ENCODE data around the gene LDLRAD4.

Gene LDLRAD4

DNA sequence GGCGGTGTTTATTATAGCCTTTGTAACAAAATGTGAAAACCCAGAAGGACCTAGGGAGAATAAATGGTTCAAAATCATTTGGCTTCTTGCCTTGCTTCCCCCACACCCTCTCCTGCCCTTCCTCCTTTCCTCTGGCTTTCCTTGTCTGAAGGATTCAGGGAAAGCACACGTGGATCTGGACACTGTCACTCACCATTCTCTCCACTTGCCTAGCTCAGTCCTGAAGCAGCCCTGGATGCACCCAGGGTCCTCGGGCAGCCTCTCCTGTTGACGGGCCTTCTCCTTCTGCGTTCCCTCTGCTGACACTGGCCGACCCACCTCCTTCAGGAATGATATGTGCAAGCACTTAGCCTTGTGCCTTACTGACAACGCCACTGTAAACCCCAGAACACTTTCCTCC lies 439.4 kb downstream of the LDLRAD4 start:
- WGBS, 2 donors (ENCODE audit: extremely low coverage in 2 of 2, insufficient read length in 2 of 2, insufficient replicate concordance in 1 of 2), result no CpG with 5 or more reads among the region's 7 CpGs
- H3K23ac ChIP-seq (ENCODE audit: low read depth, low read length, poor library complexity), result no peak overlapping the region
- no peaks in the 10 kb centered on the region for H3K79me1 ChIP-seq (ENCODE audit: low read depth, low read length)
- H2BK12ac ChIP-seq (ENCODE audit: low read length), result no peak overlapping the region
- no peak overlapping the region for H4K8ac ChIP-seq (ENCODE audit: low read depth, low read length)
- no peak overlapping the region for H2AFZ ChIP-seq (ENCODE audit: low read length)
- H2BK15ac ChIP-seq (ENCODE audit: low read length), result no peak overlapping the region
- H3K4me2 ChIP-seq (ENCODE audit: insufficient read depth, low read length, poor library complexity, severe bottlenecking), result no peak overlapping the region
- H3K4me3 ChIP-seq (ENCODE audit: low read length in 2 of 2), result no peak overlapping the region
- no peaks in the 10 kb centered on the region for H3K9me3 ChIP-seq (replicated peaks in 1 of 2; ENCODE audit: control insufficient read depth in 2 of 2, insufficient read depth in 1 of 2, low read depth in 1 of 2, low read length in 2 of 2)
- H3K18ac ChIP-seq (ENCODE audit: low read length), result peak overlapping the region; percentile 69
- H3K36me3 ChIP-seq (replicated peaks in 1 of 2; ENCODE audit: control insufficient read depth in 2 of 2, insufficient read depth in 2 of 2, low read length in 2 of 2), result no peaks in the 10 kb centered on the region
- no peak overlapping the region for H2BK5ac ChIP-seq (ENCODE audit: low read length)
- no peak overlapping the region for H4K91ac ChIP-seq (ENCODE audit: low read depth, low read length, poor library complexity)
- no peak overlapping the region for H2AK5ac ChIP-seq (ENCODE audit: low read depth, low read length)
- DNase-seq (ENCODE audit: low spot score), result no peak
- no peak overlapping the region for H3K27ac ChIP-seq (replicated peaks; ENCODE audit: low read length)
- H3K4me1 ChIP-seq (ENCODE audit: control insufficient read depth in 2 of 2, insufficient read depth in 1 of 2, low read depth in 1 of 2, low read length in 2 of 2), result peaks cover 7 to 19% of the 10 kb centered on the region in 2 donors
- H3K9ac ChIP-seq (ENCODE audit: low read depth, low read length, poor library complexity), result no peak overlapping the region
- H3K4ac ChIP-seq (ENCODE audit: low read length), result no peak overlapping the region
- no peak overlapping the region for H2BK120ac ChIP-seq (ENCODE audit: low read depth, low read length)
- H3K27me3 ChIP-seq (ENCODE audit: control insufficient read depth in 3 of 3, insufficient read depth in 3 of 3, low read depth in 1 of 3, low read length in 3 of 3), result no peaks in the 10 kb centered on the region
- H3K14ac ChIP-seq (ENCODE audit: low read length), result no peak overlapping the region

GRCh38 chr18:13658436-13659204 lies 440.1 kb downstream of the LDLRAD4 start:
- Histone ChIP-seq H4K91ac (ENCODE audit: low read depth, low read length, poor library complexity) (no peak overlapping the region), H3K4me1 (ENCODE audit: control insufficient read depth in 2 of 2, insufficient read depth in 1 of 2, low read depth in 1 of 2, low read length in 2 of 2) (peaks cover 6 to 19% of the 10 kb centered on the region in 2 donors), H3K14ac (ENCODE audit: low read length) (no peak overlapping the region), H2BK12ac (ENCODE audit: low read length) (no peak overlapping the region), H2BK120ac (ENCODE audit: low read depth, low read length) (no peak overlapping the region), H2BK5ac (ENCODE audit: low read length) (no peak overlapping the region), H3K79me1 (ENCODE audit: low read depth, low read length) (no peaks in the 10 kb centered on the region), H3K27ac (replicated peaks; ENCODE audit: low read length) (no peak overlapping the region), H3K23ac (ENCODE audit: low read depth, low read length, poor library complexity) (no peak overlapping the region), H3K27me3 (ENCODE audit: control insufficient read depth in 3 of 3, insufficient read depth in 3 of 3, low read depth in 1 of 3, low read length in 3 of 3) (no peaks in the 10 kb centered on the region), H3K36me3 (replicated peaks in 1 of 2; ENCODE audit: control insufficient read depth in 2 of 2, insufficient read depth in 2 of 2, low read length in 2 of 2) (peaks cover 0 to 3% of the 10 kb centered on the region in 2 donors), H2AFZ (ENCODE audit: low read length) (no peak overlapping the region), H3K4me3 (ENCODE audit: low read length in 2 of 2) (no peak overlapping the region), H3K18ac (ENCODE audit: low read length) (no peak overlapping the region), H3K9me3 (replicated peaks in 1 of 2; ENCODE audit: control insufficient read depth in 2 of 2, insufficient read depth in 1 of 2, low read depth in 1 of 2, low read length in 2 of 2) (no peaks in the 10 kb centered on the region), H3K4ac (ENCODE audit: low read length) (no peak overlapping the region), H3K9ac (ENCODE audit: low read depth, low read length, poor library complexity) (no peak overlapping the region), H2AK5ac (ENCODE audit: low read depth, low read length) (no peak overlapping the region), H4K8ac (ENCODE audit: low read depth, low read length) (no peak overlapping the region), H2BK15ac (ENCODE audit: low read length) (no peak overlapping the region), H3K4me2 (ENCODE audit: insufficient read depth, low read length, poor library complexity, severe bottlenecking) (no peak overlapping the region)
- no CpG with 5 or more reads among the region's 8 CpGs for WGBS, 2 donors (ENCODE audit: extremely low coverage in 2 of 2, insufficient read length in 2 of 2, insufficient replicate concordance in 1 of 2)
- no peak for DNase-seq (ENCODE audit: low spot score)

DNA sequence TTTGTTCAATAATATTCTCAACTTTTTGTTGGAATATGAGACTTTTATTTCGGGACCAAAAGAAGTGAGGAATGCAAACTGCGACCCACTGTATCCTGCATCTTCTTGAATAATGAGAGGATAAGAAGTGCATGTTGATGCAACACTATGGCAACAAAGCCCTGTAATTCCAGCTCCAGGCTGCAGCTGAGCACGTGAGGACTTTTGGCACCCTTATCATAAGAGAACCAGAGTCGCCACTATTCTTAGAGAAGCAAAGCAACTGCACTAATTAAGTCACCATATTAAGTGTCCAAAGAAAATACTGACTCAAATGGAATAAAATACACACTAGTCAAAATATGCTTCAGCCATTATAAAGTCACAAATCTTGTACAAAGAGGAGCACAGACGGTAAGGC lies 441.9 kb downstream of the LDLRAD4 start:
- Histone ChIP-seq H2BK120ac (ENCODE audit: low read depth, low read length) (no peak overlapping the region), H3K9me3 (replicated peaks in 1 of 2; ENCODE audit: control insufficient read depth in 2 of 2, insufficient read depth in 1 of 2, low read depth in 1 of 2, low read length in 2 of 2) (no peaks in the 10 kb centered on the region), H2AK5ac (ENCODE audit: low read depth, low read length) (no peak overlapping the region), H4K91ac (ENCODE audit: low read depth, low read length, poor library complexity) (no peak overlapping the region), H2BK5ac (ENCODE audit: low read length) (no peak overlapping the region), H3K4ac (ENCODE audit: low read length) (no peak overlapping the region), H3K9ac (ENCODE audit: low read depth, low read length, poor library complexity) (no peak overlapping the region), H3K4me3 (ENCODE audit: low read length in 2 of 2) (no peak overlapping the region), H3K27me3 (ENCODE audit: control insufficient read depth in 3 of 3, insufficient read depth in 3 of 3, low read depth in 1 of 3, low read length in 3 of 3) (no peaks in the 10 kb centered on the region), H3K4me2 (ENCODE audit: insufficient read depth, low read length, poor library complexity, severe bottlenecking) (peak overlapping the region; percentile 21), H3K14ac (ENCODE audit: low read length) (no peak overlapping the region), H3K4me1 (ENCODE audit: control insufficient read depth in 2 of 2, insufficient read depth in 1 of 2, low read depth in 1 of 2, low read length in 2 of 2) (peaks cover 0 to 17% of the 10 kb centered on the region in 2 donors), H3K79me1 (ENCODE audit: low read depth, low read length) (no peaks in the 10 kb centered on the region), H3K36me3 (replicated peaks in 1 of 2; ENCODE audit: control insufficient read depth in 2 of 2, insufficient read depth in 2 of 2, low read length in 2 of 2) (peaks cover 0 to 11% of the 10 kb centered on the region in 2 donors), H2BK12ac (ENCODE audit: low read length) (no peak overlapping the region), H2AFZ (ENCODE audit: low read length) (no peak overlapping the region), H3K27ac (replicated peaks; ENCODE audit: low read length) (no peak overlapping the region), H3K18ac (ENCODE audit: low read length) (no peak overlapping the region), H3K23ac (ENCODE audit: low read depth, low read length, poor library complexity) (no peak overlapping the region), H2BK15ac (ENCODE audit: low read length) (no peak overlapping the region), H4K8ac (ENCODE audit: low read depth, low read length) (no peak overlapping the region)
- WGBS, 2 donors (ENCODE audit: extremely low coverage in 2 of 2, insufficient read length in 2 of 2, insufficient replicate concordance in 1 of 2), result no CpG with 5 or more reads among the region's 5 CpGs
- DNase-seq (ENCODE audit: low spot score), result no peak

DNA sequence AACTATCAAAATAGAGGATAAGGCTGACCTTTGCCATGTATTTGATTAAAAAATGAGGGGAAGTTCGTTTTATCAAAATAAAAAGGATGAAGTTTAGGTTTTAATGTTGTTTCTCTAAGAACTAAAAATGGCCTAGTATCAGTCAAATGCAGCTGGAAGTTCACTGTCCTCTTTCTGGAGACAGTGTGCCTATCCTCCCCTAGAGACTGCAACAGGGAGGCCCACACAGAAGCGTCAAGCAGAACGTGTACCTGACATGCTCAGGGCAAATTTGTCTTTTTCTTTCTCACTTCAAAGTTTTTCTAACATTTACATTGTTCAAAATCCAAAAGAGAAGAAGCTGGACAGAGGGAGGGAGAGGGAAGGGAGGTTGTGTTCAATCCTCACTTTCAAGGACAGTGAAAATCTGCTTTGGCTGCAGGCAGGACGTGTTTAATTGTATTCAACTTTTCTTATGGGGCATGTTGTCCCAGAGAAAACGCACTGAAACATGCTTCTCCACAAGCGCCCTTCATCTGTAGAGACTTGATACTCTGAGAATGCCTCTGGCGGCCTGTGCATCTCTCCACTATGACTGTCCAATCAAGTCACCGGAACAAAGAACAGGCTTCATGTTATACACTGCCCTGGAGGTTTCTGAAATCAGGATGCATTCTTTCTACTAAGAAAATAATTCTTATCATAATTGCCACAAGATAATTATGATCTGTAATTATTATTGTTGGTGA lies 442.7 kb downstream of the LDLRAD4 start:
- Histone ChIP-seq H3K79me1 (ENCODE audit: low read depth, low read length) (no peaks in the 10 kb centered on the region), H3K27ac (replicated peaks; ENCODE audit: low read length) (no peak overlapping the region)

More for the DNA sequence above, 442.7 kb downstream of the LDLRAD4 start:
- Histone ChIP-seq H3K4me2 (ENCODE audit: insufficient read depth, low read length, poor library complexity, severe bottlenecking) (no peak overlapping the region), H3K27me3 (ENCODE audit: control insufficient read depth in 3 of 3, insufficient read depth in 3 of 3, low read depth in 1 of 3, low read length in 3 of 3) (no peaks in the 10 kb centered on the region), H3K23ac (ENCODE audit: low read depth, low read length, poor library complexity) (no peak overlapping the region), H4K8ac (ENCODE audit: low read depth, low read length) (no peak overlapping the region), H2AK5ac (ENCODE audit: low read depth, low read length) (no peak overlapping the region), H2BK5ac (ENCODE audit: low read length) (no peak overlapping the region), H3K36me3 (replicated peaks in 1 of 2; ENCODE audit: control insufficient read depth in 2 of 2, insufficient read depth in 2 of 2, low read length in 2 of 2) (peaks cover 0 to 18% of the 10 kb centered on the region in 2 donors), H3K4ac (ENCODE audit: low read length) (no peak overlapping the region), H3K14ac (ENCODE audit: low read length) (no peak overlapping the region), H3K9ac (ENCODE audit: low read depth, low read length, poor library complexity) (no peak overlapping the region), H4K91ac (ENCODE audit: low read depth, low read length, poor library complexity) (no peak overlapping the region), H2BK120ac (ENCODE audit: low read depth, low read length) (no peak overlapping the region), H3K4me1 (ENCODE audit: control insufficient read depth in 2 of 2, insufficient read depth in 1 of 2, low read depth in 1 of 2, low read length in 2 of 2) (peaks cover 0 to 17% of the 10 kb centered on the region in 2 donors), H3K9me3 (replicated peaks in 1 of 2; ENCODE audit: control insufficient read depth in 2 of 2, insufficient read depth in 1 of 2, low read depth in 1 of 2, low read length in 2 of 2) (no peaks in the 10 kb centered on the region), H3K18ac (ENCODE audit: low read length) (no peak overlapping the region), H2AFZ (ENCODE audit: low read length) (no peak overlapping the region), H3K4me3 (ENCODE audit: low read length in 2 of 2) (no peak overlapping the region), H2BK15ac (ENCODE audit: low read length) (no peak overlapping the region), H2BK12ac (ENCODE audit: low read length) (no peak overlapping the region)
- no peak for DNase-seq (ENCODE audit: low spot score)
- WGBS, 2 donors (ENCODE audit: extremely low coverage in 2 of 2, insufficient read length in 2 of 2, insufficient replicate concordance in 1 of 2), result 100% methylated on average over 1 of the region's 8 CpGs; no CpG with 5 or more reads in 1 of the 2 donors
